Measurements from ENCODE around the gene HIVEP2.
A peak's percentile ranks its signal among the peaks of the same experiment; 100 is the strongest.

HIVEP2 gene

GRCh38 chr6:142811923-142812322, 133.1 kb downstream of the HIVEP2 start:
- DNase-seq = no peak

GRCh38 chr6:142810952-142811514, 133.9 kb downstream of the HIVEP2 start:
- DNase-seq = no peak

GRCh38 chr6:142809947-142810346, 135.0 kb downstream of the HIVEP2 start:
- no peak for DNase-seq

- no peak for DNase-seq
Observed at GRCh38 chr6:142808405-142809061, 136.4 kb downstream of the HIVEP2 start.

GRCh38 chr6:142805042-142805441, 139.9 kb downstream of the HIVEP2 start:
- DNase-seq = no peak

- no peak for DNase-seq
Observed at GRCh38 chr6:142804490-142804889, 140.5 kb downstream of the HIVEP2 start.

GRCh38 chr6:142803495-142804058, 141.4 kb downstream of the HIVEP2 start:
- no peak for DNase-seq

- DNase-seq = no peak
Observed at GRCh38 chr6:142803032-142803431, 141.9 kb downstream of the HIVEP2 start.

- DNase-seq = no peak
Observed at GRCh38 chr6:142802124-142802523, 142.9 kb downstream of the HIVEP2 start.

- DNase-seq = no peak
Observed at GRCh38 chr6:142800240-142800639, 144.7 kb downstream of the HIVEP2 start.

- DNase-seq = no peak
Observed at GRCh38 chr6:142799639-142800038, 145.3 kb downstream of the HIVEP2 start.

- DNase-seq = no peak
Observed at GRCh38 chr6:142797159-142797558, 147.8 kb downstream of the HIVEP2 start.

GRCh38 chr6:142796571-142796970, 148.4 kb downstream of the HIVEP2 start:
- no peak for DNase-seq

GRCh38 chr6:142796024-142796423, 149.0 kb downstream of the HIVEP2 start:
- DNase-seq = no peak

GRCh38 chr6:142794424-142794823, 150.6 kb downstream of the HIVEP2 start:
- no peak for DNase-seq

- DNase-seq = no peak
Observed at GRCh38 chr6:142790257-142790656, 154.7 kb downstream of the HIVEP2 start.

- DNase-seq = no peak
Observed at GRCh38 chr6:142787422-142787821, 157.6 kb downstream of the HIVEP2 start.

GRCh38 chr6:142786476-142786875, 158.5 kb downstream of the HIVEP2 start:
- no peak for DNase-seq

GRCh38 chr6:142784344-142784743, 160.6 kb downstream of the HIVEP2 start:
- no peak for DNase-seq

- DNase-seq = no peak
Observed at GRCh38 chr6:142783499-142783898, 161.5 kb downstream of the HIVEP2 start.

GRCh38 chr6:142781129-142781528, 163.8 kb downstream of the HIVEP2 start:
- no peak for DNase-seq

GRCh38 chr6:142773859-142774648, 170.9 kb downstream of the HIVEP2 start:
- DNase-seq = peak; percentile 4

GRCh38 chr6:142773324-142773723, 171.7 kb downstream of the HIVEP2 start:
- no peak for DNase-seq

- DNase-seq = no peak
Observed at GRCh38 chr6:142771162-142771561, 173.8 kb downstream of the HIVEP2 start.

All from NCI-H2081 treated with DMSO at 0.1 percent for 48 hours (cell line).